Astrocyte (in vitro differentiated cells and primary cell): ENCODE measurements around the gene PTPN3. TPM values are rescaled to one million over a fixed set of nuclear protein-coding genes. Genes with fewer than 3 reads are reported as not detected.

Source experiments
- DNase-seq: peaks from one replicate; pipeline ENCODE4 v3.0.0-alpha.2; 2010; ENCODE audit warnings: low read depth
- FAIRE-seq: peaks from 2 replicates; lab custom pipeline; 2011; peaks lifted over from hg19 to GRCh38; lab: Jason Lieb, UNC
- H2AFZ ChIP-seq: 2 replicates; pipeline ENCODE4 v1.6.0; 2012; ENCODE audit warnings: low read depth, low read length, inconsistent platforms
- H3K27ac ChIP-seq: 2 replicates; pipeline ENCODE4 v1.5.1; 2011; ENCODE audit warnings: low read depth, low read length, inconsistent platforms
- H3K27me3 ChIP-seq: 2 replicates; pipeline ENCODE4 v1.6.0; 2011; ENCODE audit warnings: low read length, inconsistent platforms; ENCODE audit not compliant: insufficient read depth
- H3K36me3 ChIP-seq: 2 replicates; pipeline ENCODE4 v1.5.1; 2011; ENCODE audit warnings: low read length, inconsistent platforms; ENCODE audit not compliant: insufficient read depth
- H3K4me1 ChIP-seq: 2 replicates; pipeline ENCODE4 v1.5.1; 2011; ENCODE audit warnings: low read length, inconsistent platforms; ENCODE audit not compliant: insufficient read depth
- H3K4me2 ChIP-seq: 2 replicates; pipeline ENCODE4 v1.6.0; 2012; ENCODE audit warnings: low read length, inconsistent platforms
- H3K4me3 ChIP-seq: 2 replicates; pipeline ENCODE4 v1.5.1; 2011; ENCODE audit warnings: low read depth, mild to moderate bottlenecking, low read length, inconsistent platforms; ENCODE audit not compliant: insufficient read depth
- H3K79me2 ChIP-seq: 2 replicates; pipeline ENCODE4 v1.6.0; 2012; ENCODE audit warnings: mild to moderate bottlenecking, low read length, inconsistent platforms; ENCODE audit not compliant: insufficient read depth
- H3K9ac ChIP-seq: 2 replicates; pipeline ENCODE4 v1.6.0; 2012; ENCODE audit warnings: mild to moderate bottlenecking, low read length, inconsistent platforms
- H3K9me3 ChIP-seq: 2 replicates; pipeline ENCODE4 v1.5.1; 2012; ENCODE audit warnings: low read depth, mild to moderate bottlenecking, low read length, inconsistent platforms; ENCODE audit not compliant: insufficient read depth
- H4K20me1 ChIP-seq: 2 replicates; pipeline ENCODE4 v1.6.0; 2012; ENCODE audit warnings: low read length, inconsistent platforms; ENCODE audit not compliant: insufficient read depth
- H3K27ac Mint-ChIP-seq: one replicate; pipeline ENCODE4 v1.8.0; 2021; ENCODE audit warnings: mild to moderate bottlenecking, mixed read lengths; ENCODE audit not compliant: unreplicated experiment
- H3K27me3 Mint-ChIP-seq: one replicate; pipeline ENCODE4 v1.8.0; 2021; ENCODE audit warnings: low read depth, mixed read lengths; ENCODE audit not compliant: unreplicated experiment
- H3K36me3 Mint-ChIP-seq: one replicate; pipeline ENCODE4 v1.8.0; 2021; ENCODE audit warnings: low read depth, mixed read lengths; ENCODE audit not compliant: unreplicated experiment
- H3K4me1 Mint-ChIP-seq: one replicate; pipeline ENCODE4 v1.8.0; 2021; ENCODE audit warnings: low read depth, mixed read lengths; ENCODE audit not compliant: unreplicated experiment
- H3K4me3 Mint-ChIP-seq: one replicate; pipeline ENCODE4 v1.8.0; 2021; ENCODE audit warnings: mild to moderate bottlenecking, moderate library complexity, mixed read lengths; ENCODE audit not compliant: unreplicated experiment
- H3K9me3 Mint-ChIP-seq: one replicate; pipeline ENCODE4 v1.8.0; 2021; ENCODE audit warnings: mild to moderate bottlenecking, mixed read lengths; ENCODE audit not compliant: unreplicated experiment
- EZH2 ChIP-seq: IDR thresholded peaks from 2 replicates; pipeline ENCODE4 v1.6.1; 2012; ENCODE audit warnings: mild to moderate bottlenecking, low read length, inconsistent platforms; ENCODE audit not compliant: insufficient read depth
- total RNA-seq: library from RNA; stranded (reverse); gene quantifications from 2 replicates; pipeline ENCODE4 v1.2.1, GENCODE V29; 2021
- TF ChIP-seq, protein P1 (sequence below): IDR thresholded peaks from 2 replicates; pipeline ENCODE4 v1.5.1; 2011; ENCODE audit warnings: low read depth, mild to moderate bottlenecking, inconsistent platforms, low read length, moderate library complexity; ENCODE audit not compliant: insufficient read depth

PTPN3 gene
- total RNA-seq, 1 donor from 2014 or later, result 1.1 TPM

- H3K9ac ChIP-seq, result no peak overlapping the region
- H3K9me3 ChIP-seq, result no peaks in the 10 kb centered on the region
- H3K4me1 ChIP-seq, result peaks cover 4% of the 10 kb centered on the region
- H3K27me3 Mint-ChIP-seq, result peaks cover 40% of the 10 kb centered on the region
- H3K27me3 ChIP-seq, result peaks cover 9% of the 10 kb centered on the region
- DNase-seq (no peak), FAIRE-seq (no peak)
- H3K4me1 Mint-ChIP-seq, result peaks cover 2% of the 10 kb centered on the region
- no peaks in the 10 kb centered on the region for H4K20me1 ChIP-seq
- no peak overlapping the region for H3K4me3 ChIP-seq
- H3K36me3 Mint-ChIP-seq, result no peaks in the 10 kb centered on the region
- no peaks in the 10 kb centered on the region for H3K79me2 ChIP-seq
- no peak overlapping the region for H3K4me3 Mint-ChIP-seq
- no peak for TF ChIP-seq EZH2
- TF ChIP-seq, protein P1, sequence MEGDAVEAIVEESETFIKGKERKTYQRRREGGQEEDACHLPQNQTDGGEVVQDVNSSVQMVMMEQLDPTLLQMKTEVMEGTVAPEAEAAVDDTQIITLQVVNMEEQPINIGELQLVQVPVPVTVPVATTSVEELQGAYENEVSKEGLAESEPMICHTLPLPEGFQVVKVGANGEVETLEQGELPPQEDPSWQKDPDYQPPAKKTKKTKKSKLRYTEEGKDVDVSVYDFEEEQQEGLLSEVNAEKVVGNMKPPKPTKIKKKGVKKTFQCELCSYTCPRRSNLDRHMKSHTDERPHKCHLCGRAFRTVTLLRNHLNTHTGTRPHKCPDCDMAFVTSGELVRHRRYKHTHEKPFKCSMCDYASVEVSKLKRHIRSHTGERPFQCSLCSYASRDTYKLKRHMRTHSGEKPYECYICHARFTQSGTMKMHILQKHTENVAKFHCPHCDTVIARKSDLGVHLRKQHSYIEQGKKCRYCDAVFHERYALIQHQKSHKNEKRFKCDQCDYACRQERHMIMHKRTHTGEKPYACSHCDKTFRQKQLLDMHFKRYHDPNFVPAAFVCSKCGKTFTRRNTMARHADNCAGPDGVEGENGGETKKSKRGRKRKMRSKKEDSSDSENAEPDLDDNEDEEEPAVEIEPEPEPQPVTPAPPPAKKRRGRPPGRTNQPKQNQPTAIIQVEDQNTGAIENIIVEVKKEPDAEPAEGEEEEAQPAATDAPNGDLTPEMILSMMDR, result no peak
- H3K27ac Mint-ChIP-seq, result no peak overlapping the region
- H3K4me2 ChIP-seq, result no peak overlapping the region
- no peak overlapping the region for H2AFZ ChIP-seq
- no peaks in the 10 kb centered on the region for H3K36me3 ChIP-seq
- no peaks in the 10 kb centered on the region for H3K9me3 Mint-ChIP-seq
- no peak overlapping the region for H3K27ac ChIP-seq
These were observed 11.5 kb upstream of the PTPN3 start for GRCh38 chr9:109509611-109510010.

GRCh38 chr9:109507421-109507838 lies 9.3 kb upstream of the PTPN3 start:
- H4K20me1 ChIP-seq, result no peaks in the 10 kb centered on the region
- Mint-ChIP-seq H3K9me3 (peaks cover 3% of the 10 kb centered on the region), H3K27ac (no peak overlapping the region), H3K36me3 (no peaks in the 10 kb centered on the region), H3K4me1 (peaks cover 2% of the 10 kb centered on the region), H3K4me3 (no peak overlapping the region), H3K27me3 (peaks cover 40% of the 10 kb centered on the region)
- no peaks in the 10 kb centered on the region for H3K36me3 ChIP-seq
- TF ChIP-seq, protein P1, result no peak
- no peak for TF ChIP-seq EZH2
- peak overlapping the region; percentile 43 for H3K4me2 ChIP-seq
- no peaks in the 10 kb centered on the region for H3K9me3 ChIP-seq
- H2AFZ ChIP-seq, result no peak overlapping the region
- DNase-seq, result peak; percentile 54
- no peak overlapping the region for H3K4me3 ChIP-seq
- peaks cover 4% of the 10 kb centered on the region for H3K4me1 ChIP-seq
- FAIRE-seq, result no peak
- H3K27me3 ChIP-seq, result peaks cover 13% of the 10 kb centered on the region
- no peak overlapping the region for H3K9ac ChIP-seq
- no peaks in the 10 kb centered on the region for H3K79me2 ChIP-seq
- no peak overlapping the region for H3K27ac ChIP-seq

- Histone ChIP-seq H2AFZ (no peak overlapping the region), H3K27me3 (peaks cover 25% of the 10 kb centered on the region)
These were observed 8.1 kb upstream of the PTPN3 start for GRCh38 chr9:109506097-109506712.

More at GRCh38 chr9:109506097-109506712, 8.1 kb upstream of the PTPN3 start:
- DNase-seq (no peak), FAIRE-seq (no peak)
- peaks cover 46% of the 10 kb centered on the region for H3K27me3 Mint-ChIP-seq
- H3K27ac ChIP-seq, result no peak overlapping the region
- peaks cover 2% of the 10 kb centered on the region for H3K4me1 Mint-ChIP-seq
- no peaks in the 10 kb centered on the region for H3K36me3 Mint-ChIP-seq
- no peaks in the 10 kb centered on the region for H3K36me3 ChIP-seq
- no peak overlapping the region for H3K4me3 ChIP-seq
- no peak overlapping the region for H3K4me2 ChIP-seq
- no peak for TF ChIP-seq EZH2
- TF ChIP-seq, protein P1, result no peak
- no peak overlapping the region for H3K27ac Mint-ChIP-seq
- no peak overlapping the region for H3K4me3 Mint-ChIP-seq
- H3K9me3 ChIP-seq, result no peaks in the 10 kb centered on the region
- H3K9ac ChIP-seq, result no peak overlapping the region
- H3K9me3 Mint-ChIP-seq, result peaks cover 3% of the 10 kb centered on the region
- no peaks in the 10 kb centered on the region for H3K79me2 ChIP-seq
- H4K20me1 ChIP-seq, result no peaks in the 10 kb centered on the region
- H3K4me1 ChIP-seq, result peaks cover 4% of the 10 kb centered on the region
